DND-41 (cell line): ENCODE measurements around the gene TRPM3.

ENCODE experiments used
- CTCF ChIP-seq: IDR thresholded peaks from 2 replicates; pipeline ENCODE4 v1.5.1; 2012; ENCODE audit warnings: borderline replicate concordance, low read length, moderate library complexity, mild to moderate bottlenecking; ENCODE audit not compliant: poor library complexity, severe bottlenecking; ENCODE audit errors: extremely low read depth
- EZH2 ChIP-seq: IDR thresholded peaks from 3 replicates; pipeline ENCODE4 v1.6.1; 2012; ENCODE audit warnings: borderline replicate concordance, low read depth, mild to moderate bottlenecking, moderate library complexity, low read length, inconsistent platforms; ENCODE audit not compliant: severe bottlenecking

GRCh38 chr9:70488098-70488792 lies 633.2 kb downstream of the TRPM3 start:
- no peak for TF ChIP-seq CTCF
- no peak for TF ChIP-seq EZH2
